ENCODE measurements around the gene UNC93A.
"Not testable (repeated sequence)": the region's sequence is repeated elsewhere in the genome, so short reads cannot be mapped to it uniquely, and the experiment has no call there.

UNC93A gene

GRCh38 chr6:167290786-167291622 is at the start of gene UNC93A:
Gene UNC93A, plus strand, starts transcription at chr6:167291315. Its CDS starts 175 bp downstream, at chr6:167291490.
- no peak for DNase-seq

GRCh38 chr6:167241321-167242134 is 49.6 kb upstream of the UNC93A start:
- DNase-seq, result not testable (repeated sequence)

DNA sequence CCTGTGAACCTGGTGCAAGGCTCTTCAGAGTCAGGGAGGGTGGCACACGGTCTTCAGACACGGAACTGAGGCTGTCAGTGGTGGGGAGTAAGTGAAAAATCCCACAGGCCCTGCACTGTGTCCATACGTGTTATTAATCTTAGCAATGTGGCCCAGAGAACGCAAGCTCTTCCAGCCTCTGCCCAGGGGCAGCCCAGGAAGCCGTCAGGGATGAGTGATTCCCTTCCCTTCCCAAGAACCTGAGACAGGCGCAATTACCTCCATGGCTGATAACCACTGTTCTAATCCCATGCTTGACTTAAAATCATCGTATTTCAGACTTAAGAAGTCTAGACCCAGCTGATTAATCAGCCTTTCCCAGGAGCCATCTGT is 49.0 kb upstream of the UNC93A start:
- DNase-seq, result not testable (repeated sequence)

- not testable (repeated sequence) for DNase-seq
These were observed 48.5 kb upstream of the UNC93A start for GRCh38 chr6:167242511-167243051.

DNA sequence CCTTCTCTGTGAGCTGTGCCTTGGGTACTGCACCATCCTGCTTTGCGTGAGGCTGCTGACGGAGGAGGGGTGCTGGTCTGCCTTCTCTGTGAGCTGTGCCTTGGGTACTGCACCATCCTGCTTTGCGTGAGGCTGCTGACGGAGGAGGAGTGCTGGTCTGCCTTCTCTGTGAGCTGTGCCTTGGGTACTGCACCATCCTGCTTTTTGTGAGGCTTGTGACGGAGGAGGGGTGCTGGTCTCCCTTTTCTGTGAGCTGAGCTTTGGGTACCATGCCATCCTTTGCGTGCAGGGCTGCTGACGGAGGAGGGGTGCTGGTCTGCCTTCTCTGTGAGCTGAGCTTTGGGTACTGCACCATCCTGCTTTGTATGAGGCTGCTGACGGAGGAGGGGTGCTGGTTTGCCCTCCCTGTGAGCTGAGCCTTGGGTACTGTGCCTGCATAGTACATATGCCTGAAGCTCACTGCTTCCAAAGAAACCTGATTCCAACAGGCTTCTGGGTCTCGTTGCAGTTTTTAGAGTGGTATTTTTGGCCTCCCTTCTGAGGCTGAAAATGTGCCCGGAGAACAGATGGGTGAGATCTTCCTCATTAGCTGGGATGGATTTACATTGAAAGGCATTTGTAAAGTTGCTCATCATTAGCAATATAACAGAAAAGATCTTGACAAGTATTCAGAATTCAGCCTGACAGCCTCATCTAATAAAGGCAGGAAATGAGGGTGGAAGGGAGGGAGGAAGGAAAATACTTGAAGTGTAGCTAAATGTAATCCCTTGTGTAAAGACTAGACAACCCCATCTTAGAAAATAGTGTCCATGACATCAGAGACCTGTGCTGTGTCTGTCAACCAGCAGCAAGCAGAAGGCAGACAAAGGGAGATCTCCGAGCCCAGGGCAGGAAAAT is 46.8 kb upstream of the UNC93A start:
- peak; percentile 31 for DNase-seq

GRCh38 chr6:167244991-167245390 is 46.1 kb upstream of the UNC93A start:
- DNase-seq, result no peak

GRCh38 chr6:167245591-167245990 is 45.5 kb upstream of the UNC93A start:
- no peak for DNase-seq

DNA sequence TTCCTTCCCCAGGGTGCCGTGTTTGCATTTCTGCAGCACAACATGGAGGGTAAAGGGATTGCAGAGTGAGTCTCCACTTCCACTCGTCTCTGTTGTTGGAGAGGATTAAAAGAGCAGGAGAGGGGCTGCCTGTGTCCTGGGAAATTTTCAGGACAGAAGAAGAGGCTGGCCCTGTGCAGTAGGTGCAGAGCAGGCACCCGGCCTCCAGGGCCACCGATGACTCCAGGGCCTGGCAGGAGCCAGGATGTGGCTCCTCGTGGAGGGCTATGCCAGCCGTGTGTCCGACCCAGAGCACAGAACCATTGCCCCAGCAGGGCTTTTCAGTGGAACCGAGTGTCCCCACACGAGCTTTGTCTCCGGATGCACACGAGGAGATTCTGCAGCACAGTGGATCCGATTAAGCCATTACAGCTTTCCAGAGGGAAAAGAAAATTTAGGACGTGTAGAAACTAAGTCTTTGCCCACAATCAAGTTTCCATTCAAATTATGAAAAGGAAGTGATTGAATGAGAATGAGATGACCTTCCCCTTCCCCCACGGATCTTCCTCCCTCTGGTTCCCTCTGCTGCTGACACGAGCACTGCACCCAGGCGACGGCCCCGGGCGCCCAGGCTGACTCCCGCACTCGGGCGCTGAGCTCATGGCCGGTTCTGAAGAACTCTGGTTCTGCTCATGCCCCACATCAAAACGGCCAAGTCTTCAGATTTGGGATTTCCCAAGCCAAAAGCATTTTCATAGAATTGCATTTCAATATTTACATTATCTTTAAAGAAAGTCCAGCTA is 43.1 kb upstream of the UNC93A start:
- no peak for DNase-seq

GRCh38 chr6:167248878-167249455 is 42.1 kb upstream of the UNC93A start:
- not testable (repeated sequence) for DNase-seq

DNA sequence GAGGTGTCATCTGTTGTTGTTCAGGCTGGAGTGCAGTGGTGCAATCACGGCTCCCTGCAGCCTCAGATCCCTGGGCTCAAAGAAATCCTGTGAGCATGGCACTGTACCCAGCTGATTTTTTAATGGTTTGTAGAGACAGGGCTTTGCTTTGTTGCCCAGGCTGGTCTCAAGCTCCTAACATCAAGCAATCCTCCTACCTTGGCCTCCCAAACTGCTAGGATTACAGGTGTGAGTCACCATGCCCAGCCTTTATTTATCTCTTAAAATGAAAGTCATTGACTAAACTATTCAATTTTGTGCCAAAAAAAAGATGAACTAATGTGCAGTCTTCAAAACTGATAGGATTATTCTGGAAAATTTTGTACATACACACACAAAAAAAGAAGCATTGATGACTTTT is 38.8 kb upstream of the UNC93A start:
- no peak for DNase-seq

GRCh38 chr6:167255918-167256553 is 35.1 kb upstream of the UNC93A start:
- no peak for DNase-seq

DNA sequence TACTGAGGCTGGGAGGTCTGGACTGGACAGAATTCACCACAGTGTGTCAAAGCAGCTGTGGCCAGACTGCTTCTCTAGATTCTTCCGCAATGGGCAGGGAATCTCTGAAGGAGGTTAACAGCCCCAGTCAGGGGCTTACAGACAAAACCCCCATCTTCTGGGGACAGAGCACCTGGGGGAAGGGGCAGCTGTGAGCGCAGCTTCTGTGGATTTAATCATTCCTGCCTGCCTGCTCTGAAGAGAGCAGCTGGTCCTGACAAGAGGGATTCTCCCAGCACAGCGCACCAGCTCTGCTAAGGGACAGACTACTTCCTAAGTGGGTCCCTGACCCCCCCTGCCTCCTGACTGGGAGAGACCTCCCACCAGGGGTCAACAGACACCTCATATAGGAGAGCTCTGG is 32.5 kb upstream of the UNC93A start:
- DNase-seq, result no peak

- DNase-seq, result not testable (repeated sequence)
These were observed 24.9 kb upstream of the UNC93A start for GRCh38 chr6:167266057-167266829.

DNA sequence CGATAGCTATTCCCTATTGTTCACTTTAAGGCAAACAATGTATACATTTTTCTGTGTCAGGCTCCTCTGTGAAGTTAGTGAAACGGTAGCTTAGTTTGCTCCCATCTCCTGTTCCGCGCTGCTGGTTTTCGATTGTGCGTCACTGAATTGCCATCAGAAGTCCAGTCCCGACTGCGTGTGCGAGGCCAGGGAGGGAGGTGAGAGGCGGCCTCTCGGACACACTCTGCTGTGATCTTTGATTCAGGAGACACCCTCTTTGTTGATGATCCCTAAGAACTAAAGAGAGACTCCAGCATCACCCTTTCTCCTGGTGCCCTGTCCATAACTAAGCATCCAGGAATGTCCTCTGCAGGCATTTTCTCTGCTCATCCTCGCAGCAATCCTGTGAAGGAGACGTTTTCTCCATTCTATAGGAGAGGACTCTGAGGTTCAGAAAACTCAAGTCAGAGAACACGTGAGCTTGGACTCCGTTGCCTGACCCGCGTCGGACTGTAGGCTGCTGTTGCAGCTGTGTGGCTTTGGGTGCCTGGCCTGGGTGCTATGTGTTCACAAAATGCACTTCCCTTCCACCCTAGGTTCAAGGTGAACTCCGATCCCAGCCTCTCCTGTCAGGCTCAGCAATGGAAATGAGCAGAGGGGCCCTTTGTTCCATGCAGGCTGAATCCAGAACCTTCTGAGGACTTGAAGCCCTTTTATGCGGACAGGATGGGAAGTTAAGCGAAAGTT is 24.1 kb upstream of the UNC93A start:
- DNase-seq, result no peak

DNA sequence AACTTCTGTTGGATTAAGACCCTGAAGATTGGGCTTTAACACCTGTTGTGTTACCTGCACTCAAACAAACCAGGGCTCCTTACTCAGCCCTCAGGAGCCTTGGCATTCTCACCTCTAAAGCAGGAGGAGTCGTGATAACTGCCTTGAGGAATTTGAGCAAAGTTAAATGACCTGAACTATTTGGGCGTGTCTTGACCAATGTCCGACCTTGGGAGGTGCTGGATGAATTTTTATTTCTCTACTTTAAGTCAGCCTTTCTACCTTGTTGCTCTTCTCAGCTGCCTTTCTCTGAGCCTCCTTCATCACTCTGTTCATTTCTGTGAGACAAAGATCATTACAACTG is 23.6 kb upstream of the UNC93A start:
- DNase-seq, result not testable (repeated sequence)

DNA sequence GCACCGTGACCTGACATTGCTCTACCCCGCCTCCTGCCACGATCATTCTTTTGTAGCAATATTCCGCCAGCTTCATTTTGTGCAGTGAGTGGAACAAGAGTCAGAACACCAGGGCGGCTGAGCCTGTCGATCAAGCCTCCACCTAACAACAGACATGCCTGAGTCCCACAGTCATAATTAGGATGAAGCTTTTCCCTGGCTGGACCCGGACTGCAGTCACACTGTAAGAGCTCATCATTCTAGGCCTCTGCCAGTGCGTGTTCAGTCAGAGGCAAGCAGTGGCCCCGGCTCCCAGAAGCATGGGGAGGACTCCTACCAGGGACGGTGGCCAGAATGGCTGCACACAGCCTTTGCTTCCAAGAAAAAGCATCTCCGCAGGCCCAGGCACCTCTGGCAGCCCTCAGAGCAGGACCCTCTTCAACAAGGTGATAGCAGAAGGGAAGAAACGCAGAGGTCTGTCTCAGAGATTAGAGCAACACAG is 23.2 kb upstream of the UNC93A start:
- DNase-seq, result no peak

GRCh38 chr6:167268683-167269280 is 22.3 kb upstream of the UNC93A start:
- DNase-seq, result no peak

GRCh38 chr6:167270499-167271311 is 20.4 kb upstream of the UNC93A start:
- DNase-seq, result no peak

All from NCI-H1694 (cell line).